DOHH2 (cell line): Measurements from ENCODE around the gene WDR7.

Source experiments
- CTCF ChIP-seq: fragments of 200-600 bp; sonication (generic); IDR thresholded peaks from one replicate; pipeline ENCODE4 v1.5.1; 2014; ENCODE audit warnings: antibody characterized with exemption, mild to moderate bottlenecking, low read depth, low read length; ENCODE audit not compliant: poor library complexity, severe bottlenecking
- EZH2phosphoT487 ChIP-seq: fragments of 200-600 bp; sonication (generic); IDR thresholded peaks from 2 replicates; pipeline ENCODE4 v1.6.1; 2017; ENCODE audit warnings: borderline replicate concordance, mild to moderate bottlenecking, antibody characterized with exemption, low read length, moderate library complexity, mixed read lengths

- TF ChIP-seq CTCF (no peak), EZH2phosphoT487 (no peak)
These were observed 315.9 kb downstream of the WDR7 start for GRCh38 chr18:56967035-56967434.
